HFF-Myc (cell line): ENCODE data around the gene FMO4.
"Not testable (repeated sequence)": the region's sequence is repeated elsewhere in the genome, so short reads cannot be mapped to it uniquely, and the experiment has no call there.

Experiments used
- DNase-seq: peaks from one replicate; pipeline ENCODE4 v3.0.0-alpha.2; 2011; ENCODE audit warnings: low read depth; ENCODE audit errors: extremely low read depth
- H3K4me3 ChIP-seq: replicated peaks from 2 replicates; pipeline ENCODE4 v1.5.1; 2011; ENCODE audit warnings: low read depth, mild to moderate bottlenecking, control low read depth, low read length
- TF ChIP-seq, protein P1 (sequence below): IDR thresholded peaks from 2 replicates; pipeline ENCODE4 v1.5.1; 2012; ENCODE audit warnings: mild to moderate bottlenecking, low read depth, low read length, control low read depth; ENCODE audit errors: missing control alignments

FMO4 gene

DNA sequence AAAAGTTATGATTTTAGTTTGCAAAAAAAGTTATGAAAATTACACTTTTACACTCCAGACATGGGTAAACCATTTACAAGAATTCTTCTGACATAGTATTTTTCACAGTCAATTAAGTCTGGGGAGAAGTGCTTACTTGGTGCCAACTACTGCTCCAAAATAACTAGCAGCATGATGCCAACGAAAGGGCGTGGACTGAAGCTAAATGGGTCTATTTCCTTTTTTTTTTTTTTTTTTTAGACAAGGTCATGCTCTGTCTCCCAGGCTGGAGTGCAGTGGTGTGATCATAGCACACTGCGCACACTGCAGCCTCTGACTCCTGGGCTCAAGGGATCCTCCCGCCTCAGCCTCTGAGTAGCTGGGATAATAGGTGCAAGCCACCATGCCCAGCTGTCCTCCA lies 43.2 kb downstream of the FMO4 start:
- no peak for DNase-seq
- no peak overlapping the region for H3K4me3 ChIP-seq
- TF ChIP-seq, protein P1, sequence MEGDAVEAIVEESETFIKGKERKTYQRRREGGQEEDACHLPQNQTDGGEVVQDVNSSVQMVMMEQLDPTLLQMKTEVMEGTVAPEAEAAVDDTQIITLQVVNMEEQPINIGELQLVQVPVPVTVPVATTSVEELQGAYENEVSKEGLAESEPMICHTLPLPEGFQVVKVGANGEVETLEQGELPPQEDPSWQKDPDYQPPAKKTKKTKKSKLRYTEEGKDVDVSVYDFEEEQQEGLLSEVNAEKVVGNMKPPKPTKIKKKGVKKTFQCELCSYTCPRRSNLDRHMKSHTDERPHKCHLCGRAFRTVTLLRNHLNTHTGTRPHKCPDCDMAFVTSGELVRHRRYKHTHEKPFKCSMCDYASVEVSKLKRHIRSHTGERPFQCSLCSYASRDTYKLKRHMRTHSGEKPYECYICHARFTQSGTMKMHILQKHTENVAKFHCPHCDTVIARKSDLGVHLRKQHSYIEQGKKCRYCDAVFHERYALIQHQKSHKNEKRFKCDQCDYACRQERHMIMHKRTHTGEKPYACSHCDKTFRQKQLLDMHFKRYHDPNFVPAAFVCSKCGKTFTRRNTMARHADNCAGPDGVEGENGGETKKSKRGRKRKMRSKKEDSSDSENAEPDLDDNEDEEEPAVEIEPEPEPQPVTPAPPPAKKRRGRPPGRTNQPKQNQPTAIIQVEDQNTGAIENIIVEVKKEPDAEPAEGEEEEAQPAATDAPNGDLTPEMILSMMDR, result no peak

DNA sequence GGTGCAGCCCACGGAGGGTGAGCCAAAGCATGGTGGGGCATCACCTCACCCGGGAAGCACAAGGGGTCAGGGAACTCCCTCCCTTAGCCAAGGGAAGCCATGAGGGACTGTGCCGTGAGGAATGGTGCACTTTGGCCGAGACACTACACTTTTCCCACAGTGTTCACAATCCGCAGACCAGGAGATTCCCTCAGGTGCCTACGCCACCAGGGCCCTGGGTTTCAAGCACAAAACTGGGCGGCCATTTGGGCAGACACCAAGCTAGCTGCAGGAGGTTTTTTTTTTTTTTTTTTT lies 45.3 kb downstream of the FMO4 start:
- not testable (repeated sequence) for H3K4me3 ChIP-seq

DNA sequence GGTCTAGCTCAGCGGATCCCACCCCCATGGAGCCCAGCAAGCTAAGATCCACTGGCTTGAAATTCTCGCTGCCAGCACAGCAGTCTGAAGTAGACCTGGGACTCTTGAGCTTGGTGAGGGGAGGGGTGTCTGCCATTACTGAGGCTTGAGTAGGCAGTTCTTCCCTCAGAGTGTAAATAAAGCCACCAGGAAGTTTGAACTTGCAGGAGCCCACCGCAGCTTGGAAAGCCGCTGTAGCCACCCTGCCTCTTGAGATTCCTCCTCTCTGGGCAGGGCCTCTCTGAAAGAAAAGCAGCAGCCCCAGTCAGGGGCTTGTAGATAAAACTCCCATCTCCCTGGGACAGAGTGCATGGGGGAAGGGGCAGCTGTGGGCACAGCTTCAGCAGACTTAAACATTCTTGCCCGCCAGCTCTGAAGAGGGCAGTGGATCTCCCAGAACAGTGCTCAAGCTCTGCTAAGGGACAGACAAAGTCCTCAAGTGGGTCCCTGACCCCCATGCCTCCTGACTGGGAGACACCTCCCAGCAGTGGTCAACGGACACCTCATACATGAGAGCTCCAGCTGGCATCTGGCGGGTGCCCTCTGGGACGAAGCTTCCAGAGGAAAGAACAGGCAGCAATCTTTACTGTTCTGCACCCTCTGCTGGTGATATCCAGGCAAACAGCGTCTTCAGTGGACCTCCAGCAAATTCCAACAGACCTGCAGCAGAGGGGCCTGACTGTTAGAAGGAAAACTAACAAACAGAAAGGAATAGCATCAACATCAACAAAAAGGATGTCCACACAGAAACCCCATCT lies 45.9 kb downstream of the FMO4 start:
- not testable (repeated sequence) for H3K4me3 ChIP-seq, DNase-seq

More for the DNA sequence above, 45.3 kb downstream of the FMO4 start:
- not testable (repeated sequence) for DNase-seq

DNA sequence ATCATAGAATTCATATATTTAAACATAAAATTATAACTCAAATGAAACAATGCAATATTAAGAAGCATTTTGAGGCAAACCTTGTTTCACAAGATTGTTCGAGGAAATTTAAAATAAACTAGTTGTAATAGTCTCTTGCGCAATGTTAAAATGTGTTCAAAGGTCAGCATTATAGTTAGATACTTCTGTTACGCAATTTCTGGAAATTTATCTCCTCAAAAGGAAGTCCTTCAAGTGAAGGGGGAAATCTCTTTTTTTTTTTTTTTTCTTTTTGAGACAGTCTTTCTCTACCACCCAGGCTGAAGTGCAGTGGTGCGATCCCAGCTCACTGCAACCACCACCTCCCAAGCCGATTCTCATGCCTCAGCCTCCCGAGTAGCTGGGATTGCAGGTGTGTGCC lies 52.1 kb downstream of the FMO4 start:
- TF ChIP-seq, protein P1, result no peak
- no peak overlapping the region for H3K4me3 ChIP-seq
- DNase-seq, result no peak

DNA sequence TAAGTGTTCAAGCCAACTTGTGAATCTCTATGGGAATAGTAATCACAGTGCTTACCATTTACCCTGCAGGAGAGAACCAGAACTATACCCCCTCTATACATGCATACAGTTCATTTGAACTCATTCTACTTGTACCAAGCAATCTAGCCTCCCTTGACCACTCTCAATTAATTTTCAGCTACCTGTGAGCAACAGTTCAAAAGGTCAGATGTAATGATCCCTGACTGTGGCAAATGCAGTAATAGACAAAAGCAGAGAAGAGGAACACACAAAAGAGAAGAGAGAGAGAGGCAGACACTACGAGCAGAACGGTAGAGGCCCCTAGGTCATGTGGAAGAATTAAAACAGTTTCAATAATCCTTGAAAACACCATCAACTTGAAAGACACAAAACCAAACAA lies 52.8 kb downstream of the FMO4 start:
- DNase-seq, result no peak
- TF ChIP-seq, protein P1, result no peak
- no peak overlapping the region for H3K4me3 ChIP-seq

DNA sequence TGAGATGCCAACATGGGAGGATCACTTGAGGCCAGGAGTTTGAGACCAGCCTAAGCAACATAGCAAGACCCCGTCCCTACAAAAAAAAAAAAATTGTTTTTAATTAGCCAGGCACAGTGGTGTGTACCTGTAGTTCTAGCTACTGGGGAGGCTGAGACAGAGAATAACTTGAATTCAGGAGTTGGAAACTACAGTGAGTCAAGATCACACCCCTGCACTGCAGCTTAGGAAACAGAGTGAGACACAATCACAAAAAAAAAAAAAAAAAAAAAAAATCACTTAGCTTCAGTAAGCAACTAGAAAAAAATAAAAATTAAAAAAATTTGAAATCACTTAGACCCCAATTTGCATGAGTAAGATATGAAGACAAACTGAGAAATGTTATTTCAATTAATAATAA lies 53.5 kb downstream of the FMO4 start:
- no peak for DNase-seq

DNA sequence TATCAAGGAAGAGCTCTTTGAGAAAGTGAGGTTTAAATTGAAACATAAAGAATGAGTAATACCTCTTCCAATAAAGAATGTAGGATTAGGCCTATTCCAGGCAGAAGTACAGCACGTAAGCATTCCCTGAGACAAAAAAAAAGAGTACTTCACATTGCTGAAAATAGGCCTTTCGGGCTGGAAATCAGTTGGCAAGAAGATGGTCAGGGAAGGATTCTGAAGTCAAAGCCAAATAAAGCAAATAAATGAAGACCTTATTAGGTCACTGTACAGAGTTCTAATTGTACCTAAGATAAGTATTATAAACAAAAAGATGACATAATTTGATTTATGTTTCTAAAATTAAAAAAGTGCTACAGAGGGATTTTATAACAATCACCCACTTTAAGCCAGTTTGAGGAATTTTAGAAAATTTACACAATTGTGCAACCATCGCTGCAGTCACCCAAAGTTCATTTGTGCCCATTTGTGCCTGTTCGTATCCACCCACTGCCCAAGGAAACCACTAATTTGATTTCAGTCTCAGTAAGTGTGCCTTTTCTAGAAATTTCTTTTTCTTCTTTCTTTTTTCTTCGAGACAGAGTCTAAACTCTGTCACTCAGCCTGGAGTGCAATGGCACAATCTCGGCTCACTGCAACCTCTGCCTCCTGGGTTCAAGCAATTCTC lies 58.6 kb downstream of the FMO4 start:
- no peak for DNase-seq
- H3K4me3 ChIP-seq, result no peak overlapping the region
- TF ChIP-seq, protein P1, result no peak

More for the DNA sequence above, 53.5 kb downstream of the FMO4 start:
- TF ChIP-seq, protein P1, result no peak
- H3K4me3 ChIP-seq, result no peak overlapping the region

DNA sequence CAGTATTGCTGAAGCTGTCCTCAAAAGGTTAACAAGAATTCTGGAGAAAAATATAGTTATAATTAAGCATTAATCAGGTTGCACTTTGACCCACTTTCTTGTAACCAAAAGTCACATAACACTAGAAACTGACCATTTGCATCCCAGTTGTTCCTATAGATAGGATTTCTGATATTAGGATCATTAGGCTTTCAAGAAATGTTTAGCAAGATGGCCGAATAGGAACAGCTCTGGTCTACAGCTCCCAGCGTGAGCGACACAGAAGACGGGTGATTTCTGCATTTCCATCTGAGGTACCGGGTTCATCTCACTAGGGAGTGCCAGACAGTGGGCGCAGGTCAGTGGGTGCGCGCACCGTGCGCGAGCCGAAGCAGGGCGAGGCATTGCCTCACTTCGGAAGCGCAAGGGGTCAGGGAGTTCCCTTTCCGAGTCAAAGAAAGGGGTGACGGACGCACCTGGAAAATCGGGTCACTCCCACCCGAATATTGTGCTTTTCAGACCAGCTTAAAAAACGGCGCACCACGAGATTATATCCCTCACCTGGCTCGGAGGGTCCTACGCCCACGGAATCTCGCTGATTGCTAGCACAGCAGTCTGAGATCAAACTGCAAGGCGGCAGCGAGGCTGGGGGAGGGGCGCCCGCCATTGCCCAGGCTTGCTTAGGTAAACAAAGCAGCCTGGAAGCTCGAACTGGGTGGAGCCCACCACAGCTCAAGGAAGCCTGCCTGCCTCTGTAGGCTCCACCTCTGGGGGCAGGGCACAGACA lies 59.6 kb downstream of the FMO4 start:
- H3K4me3 ChIP-seq, DNase-seq: not testable (repeated sequence)
